WI38 (cell line): ENCODE data around the gene SLC2A5.

Experiments used
- H3K4me3 ChIP-seq: 2 replicates; pipeline ENCODE4 v1.5.1; 2011; ENCODE audit warnings: low read depth, mild to moderate bottlenecking, control low read depth, low read length
- TF ChIP-seq, protein P1 (sequence below): IDR thresholded peaks from 2 replicates; pipeline ENCODE4 v1.5.1; 2012; ENCODE audit warnings: low read depth, mild to moderate bottlenecking, control low read depth, low read length

The SLC2A5 gene

GRCh38 chr1:9080705-9081291 lies 11.4 kb upstream of the SLC2A5 start:
- TF ChIP-seq, protein P1, sequence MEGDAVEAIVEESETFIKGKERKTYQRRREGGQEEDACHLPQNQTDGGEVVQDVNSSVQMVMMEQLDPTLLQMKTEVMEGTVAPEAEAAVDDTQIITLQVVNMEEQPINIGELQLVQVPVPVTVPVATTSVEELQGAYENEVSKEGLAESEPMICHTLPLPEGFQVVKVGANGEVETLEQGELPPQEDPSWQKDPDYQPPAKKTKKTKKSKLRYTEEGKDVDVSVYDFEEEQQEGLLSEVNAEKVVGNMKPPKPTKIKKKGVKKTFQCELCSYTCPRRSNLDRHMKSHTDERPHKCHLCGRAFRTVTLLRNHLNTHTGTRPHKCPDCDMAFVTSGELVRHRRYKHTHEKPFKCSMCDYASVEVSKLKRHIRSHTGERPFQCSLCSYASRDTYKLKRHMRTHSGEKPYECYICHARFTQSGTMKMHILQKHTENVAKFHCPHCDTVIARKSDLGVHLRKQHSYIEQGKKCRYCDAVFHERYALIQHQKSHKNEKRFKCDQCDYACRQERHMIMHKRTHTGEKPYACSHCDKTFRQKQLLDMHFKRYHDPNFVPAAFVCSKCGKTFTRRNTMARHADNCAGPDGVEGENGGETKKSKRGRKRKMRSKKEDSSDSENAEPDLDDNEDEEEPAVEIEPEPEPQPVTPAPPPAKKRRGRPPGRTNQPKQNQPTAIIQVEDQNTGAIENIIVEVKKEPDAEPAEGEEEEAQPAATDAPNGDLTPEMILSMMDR: no peak
- no peak overlapping the region for H3K4me3 ChIP-seq

GRCh38 chr1:9079988-9080704 lies 10.7 kb upstream of the SLC2A5 start:
- no peak overlapping the region for H3K4me3 ChIP-seq
- TF ChIP-seq, protein P1: no peak

- TF ChIP-seq, protein P1: no peak
- no peak overlapping the region for H3K4me3 ChIP-seq
Measured at GRCh38 chr1:9078752-9079500, 9.5 kb upstream of the SLC2A5 start.

- TF ChIP-seq, protein P1: no peak
- no peak overlapping the region for H3K4me3 ChIP-seq
Measured at GRCh38 chr1:9078015-9078751, 8.7 kb upstream of the SLC2A5 start.

- no peak overlapping the region for H3K4me3 ChIP-seq
- TF ChIP-seq, protein P1: no peak
Measured at GRCh38 chr1:9075022-9075421, 5.6 kb upstream of the SLC2A5 start.

GRCh38 chr1:9073143-9073542 lies 3.7 kb upstream of the SLC2A5 start:
- no peak overlapping the region for H3K4me3 ChIP-seq
- TF ChIP-seq, protein P1: no peak
